Measurements from ENCODE around the gene DCUN1D2.
"Not testable (repeated sequence)": the region's sequence is repeated elsewhere in the genome, so short reads cannot be mapped to it uniquely, and the experiment has no call there.

GRCh38 chr13:113450348-113450744 is 40.2 kb downstream of the DCUN1D2 start:
- not testable (repeated sequence) for TF ChIP-seq CTCF, EP300, POLR2AphosphoS5 (IDR thresholded peaks at IDR 0.05)

Data from esophagus muscularis mucosa (tissue), 4 donors.